Measurements from ENCODE around the gene CHN2.

The CHN2 gene

GRCh38 chr7:29276199-29276598, 81.6 kb downstream of the CHN2 start:
- no peak for TF ChIP-seq CTCF (IDR thresholded peaks at IDR 0.05)

- TF ChIP-seq CTCF (IDR thresholded peaks at IDR 0.05) = no peak
Measured at GRCh38 chr7:29276806-29277205, 82.2 kb downstream of the CHN2 start.

- TF ChIP-seq CTCF (IDR thresholded peaks at IDR 0.05) = no peak
Measured at GRCh38 chr7:29277436-29278215, 83.1 kb downstream of the CHN2 start.

DNA sequence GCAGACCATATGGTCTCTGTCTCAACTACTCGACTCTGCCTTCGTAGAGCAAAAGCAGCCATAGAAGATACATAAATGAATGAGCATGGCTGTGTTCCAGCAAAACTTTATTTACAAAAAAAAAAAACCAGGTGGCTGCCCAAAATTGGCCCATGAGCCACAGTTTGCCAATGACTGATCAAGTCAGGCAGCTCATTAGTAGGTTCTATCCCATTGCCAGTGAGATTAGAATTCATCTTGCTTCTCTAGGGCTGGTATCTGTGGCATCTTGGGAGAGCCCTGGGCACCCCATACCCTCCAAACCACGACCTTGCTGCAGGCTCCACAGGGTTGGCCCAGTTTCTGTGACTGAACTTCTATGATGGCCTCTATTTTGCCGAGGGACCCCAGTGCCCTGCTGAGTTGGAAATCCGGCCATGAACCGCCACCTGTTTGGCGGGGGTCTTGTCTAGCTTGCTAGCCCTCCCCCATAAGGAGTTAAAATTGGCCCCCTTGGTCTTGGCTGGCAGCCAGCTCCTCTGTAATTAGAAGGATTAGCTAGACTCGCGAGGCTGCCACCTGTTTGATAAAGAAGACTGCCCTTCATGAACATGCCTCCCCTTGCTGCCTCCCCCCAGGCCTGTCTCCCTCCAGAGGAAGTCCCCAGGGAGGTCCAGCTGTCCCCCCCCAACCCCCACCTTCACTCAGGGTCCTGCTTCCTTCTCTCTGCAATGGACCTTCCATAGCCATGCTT, 83.9 kb downstream of the CHN2 start:
- TF ChIP-seq CTCF (IDR thresholded peaks at IDR 0.05) = no peak

GRCh38 chr7:29281782-29282541, 87.4 kb downstream of the CHN2 start:
- TF ChIP-seq CTCF (IDR thresholded peaks at IDR 0.05) = no peak

- no peak for TF ChIP-seq CTCF (IDR thresholded peaks at IDR 0.05)
Measured at GRCh38 chr7:29282819-29283414, 88.3 kb downstream of the CHN2 start.
